ENCODE data around the gene KIRREL3. TPM values are rescaled to one million over a fixed set of nuclear protein-coding genes. Genes with fewer than 3 reads are reported as not detected.

Gene KIRREL3
- total RNA-seq, 1 donor from 2014 or later: 0.82 TPM

GRCh38 chr11:126655807-126656128, 344.8 kb downstream of the KIRREL3 start:
- TF ChIP-seq CTCF (conservative IDR thresholded peaks at IDR 0.05): no peak
- Mint-ChIP-seq H3K27me3 (ENCODE audit: low read depth) (no peaks in the 10 kb centered on the region), H3K36me3 (ENCODE audit: low read depth) (no peaks in the 10 kb centered on the region), H3K4me3 (no peak overlapping the region), H3K27ac (ENCODE audit: unreplicated experiment) (peak overlapping the region; percentile 10), H3K4me1 (peaks cover 28% of the 10 kb centered on the region), H3K9me3 (no peaks in the 10 kb centered on the region)
- no peak for DNase-seq (ENCODE audit: low read depth, low spot score)

- peak overlapping the region; percentile 3 for H3K4me3 Mint-ChIP-seq
- H3K9me3 Mint-ChIP-seq: no peaks in the 10 kb centered on the region
- peak overlapping the region; percentile 78 for H3K27ac Mint-ChIP-seq (ENCODE audit: unreplicated experiment)
- DNase-seq (ENCODE audit: low read depth, low spot score): no peak
- H3K4me1 Mint-ChIP-seq: peaks cover 28% of the 10 kb centered on the region
- H3K27me3 Mint-ChIP-seq (ENCODE audit: low read depth): no peaks in the 10 kb centered on the region
- no peaks in the 10 kb centered on the region for H3K36me3 Mint-ChIP-seq (ENCODE audit: low read depth)
- no peak for TF ChIP-seq CTCF (conservative IDR thresholded peaks at IDR 0.05)
Measured at GRCh38 chr11:126654886-126655806, 345.4 kb downstream of the KIRREL3 start.

DNA sequence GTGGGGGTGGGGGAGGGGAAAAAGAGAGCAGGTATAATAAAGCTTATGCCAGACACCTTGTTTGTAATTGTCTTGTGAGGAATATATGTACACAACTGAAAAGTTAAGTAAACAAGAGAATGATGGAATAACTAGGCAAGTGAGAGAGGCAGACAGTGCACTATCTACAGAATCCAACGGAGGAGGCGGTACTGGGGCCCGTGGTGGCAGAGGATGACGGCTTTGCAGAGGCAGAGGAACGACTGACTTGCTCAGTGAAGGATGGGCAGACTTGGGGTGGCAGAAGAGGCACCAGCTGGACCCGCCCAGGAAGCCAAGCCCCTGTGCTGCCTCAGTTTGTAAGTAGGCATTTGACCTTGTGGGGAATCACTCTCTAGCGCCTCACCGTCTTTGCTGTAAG, 347.5 kb downstream of the KIRREL3 start:
- no peaks in the 10 kb centered on the region for H3K27me3 Mint-ChIP-seq (ENCODE audit: low read depth)
- no peak for TF ChIP-seq CTCF (conservative IDR thresholded peaks at IDR 0.05)
- H3K9me3 Mint-ChIP-seq: peaks cover under 1% of the 10 kb centered on the region
- H3K4me3 Mint-ChIP-seq: no peak overlapping the region
- H3K36me3 Mint-ChIP-seq (ENCODE audit: low read depth): no peaks in the 10 kb centered on the region
- DNase-seq (ENCODE audit: low read depth, low spot score): no peak
- peak overlapping the region; percentile 69 for H3K27ac Mint-ChIP-seq (ENCODE audit: unreplicated experiment)
- H3K4me1 Mint-ChIP-seq: peaks cover 30% of the 10 kb centered on the region

GRCh38 chr11:126647735-126648134, 352.8 kb downstream of the KIRREL3 start:
- no peak overlapping the region for H3K4me3 Mint-ChIP-seq
- no peaks in the 10 kb centered on the region for H3K27me3 Mint-ChIP-seq (ENCODE audit: low read depth)
- peaks cover 7% of the 10 kb centered on the region for H3K4me1 Mint-ChIP-seq
- no peaks in the 10 kb centered on the region for H3K36me3 Mint-ChIP-seq (ENCODE audit: low read depth)
- no peak for DNase-seq (ENCODE audit: low read depth, low spot score)
- no peak for TF ChIP-seq CTCF (conservative IDR thresholded peaks at IDR 0.05)
- H3K9me3 Mint-ChIP-seq: peaks cover 4% of the 10 kb centered on the region
- H3K27ac Mint-ChIP-seq (ENCODE audit: unreplicated experiment): no peak overlapping the region

- H3K4me1 Mint-ChIP-seq: peaks cover 7% of the 10 kb centered on the region
- no peak for DNase-seq (ENCODE audit: low read depth, low spot score)
- no peaks in the 10 kb centered on the region for H3K27me3 Mint-ChIP-seq (ENCODE audit: low read depth)
- H3K4me3 Mint-ChIP-seq: no peak overlapping the region
- no peak for TF ChIP-seq CTCF (conservative IDR thresholded peaks at IDR 0.05)
- peaks cover 4% of the 10 kb centered on the region for H3K9me3 Mint-ChIP-seq
- no peak overlapping the region for H3K27ac Mint-ChIP-seq (ENCODE audit: unreplicated experiment)
- H3K36me3 Mint-ChIP-seq (ENCODE audit: low read depth): no peaks in the 10 kb centered on the region
Measured at GRCh38 chr11:126646701-126647557, 353.6 kb downstream of the KIRREL3 start.

All from neural crest cell (in vitro differentiated cells).